Fibroblast of lung (primary cell): Measurements from ENCODE around the gene PRDM16.

Source experiments
- EZH2 ChIP-seq: IDR thresholded peaks from 2 replicates; pipeline ENCODE4 v1.5.1; 2012; ENCODE audit warnings: low read length, control low read depth, mild to moderate bottlenecking; ENCODE audit errors: missing control alignments
- TF ChIP-seq, protein P1 (sequence below), 2 donors: IDR thresholded peaks in 1 of 2; conservative IDR thresholded peaks in 1 of 2; 1 replicate in 1 of 2; 2 replicates in 1 of 2; pipeline ENCODE4 v1.5.1; 2011 to 2012; ENCODE audit warnings: low read length in 2 of 2, control low read depth in 1 of 2, inconsistent platforms in 1 of 2, low read depth in 1 of 2, mild to moderate bottlenecking in 1 of 2

- no peak for TF ChIP-seq EZH2
- TF ChIP-seq, protein P1, sequence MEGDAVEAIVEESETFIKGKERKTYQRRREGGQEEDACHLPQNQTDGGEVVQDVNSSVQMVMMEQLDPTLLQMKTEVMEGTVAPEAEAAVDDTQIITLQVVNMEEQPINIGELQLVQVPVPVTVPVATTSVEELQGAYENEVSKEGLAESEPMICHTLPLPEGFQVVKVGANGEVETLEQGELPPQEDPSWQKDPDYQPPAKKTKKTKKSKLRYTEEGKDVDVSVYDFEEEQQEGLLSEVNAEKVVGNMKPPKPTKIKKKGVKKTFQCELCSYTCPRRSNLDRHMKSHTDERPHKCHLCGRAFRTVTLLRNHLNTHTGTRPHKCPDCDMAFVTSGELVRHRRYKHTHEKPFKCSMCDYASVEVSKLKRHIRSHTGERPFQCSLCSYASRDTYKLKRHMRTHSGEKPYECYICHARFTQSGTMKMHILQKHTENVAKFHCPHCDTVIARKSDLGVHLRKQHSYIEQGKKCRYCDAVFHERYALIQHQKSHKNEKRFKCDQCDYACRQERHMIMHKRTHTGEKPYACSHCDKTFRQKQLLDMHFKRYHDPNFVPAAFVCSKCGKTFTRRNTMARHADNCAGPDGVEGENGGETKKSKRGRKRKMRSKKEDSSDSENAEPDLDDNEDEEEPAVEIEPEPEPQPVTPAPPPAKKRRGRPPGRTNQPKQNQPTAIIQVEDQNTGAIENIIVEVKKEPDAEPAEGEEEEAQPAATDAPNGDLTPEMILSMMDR (conservative IDR thresholded peaks at IDR 0.05 in 1 of 2, IDR thresholded peaks at IDR 0.05 in 1 of 2; ENCODE audit: low read depth in 1 of 2, low read length in 2 of 2), result no peak
Measured at GRCh38 chr1:3072391-3073185, 3.6 kb downstream of the PRDM16 start.
